Fibroblast of lung (primary cell): Measurements from ENCODE around the gene VARS2. TPM values are rescaled to one million over a fixed set of nuclear protein-coding genes. Genes with fewer than 3 reads are reported as not detected.
A peak's percentile ranks its signal among the peaks of the same experiment; 100 is the strongest.

Source experiments
- DNase-seq, 2 donors: peaks; one replicate each; pipeline versions ENCODE4 v3.0.0 to v3.0.0-alpha.2; 2010; ENCODE audit warnings: low read depth in 2 of 2
- H2AFZ ChIP-seq: 2 replicates; pipeline ENCODE4 v1.5.1; 2012; ENCODE audit warnings: low read length, control low read depth, inconsistent platforms
- H3K27ac ChIP-seq: 2 replicates; pipeline ENCODE4 v1.5.1; 2011; ENCODE audit warnings: low read length, control low read depth; ENCODE audit not compliant: insufficient read depth
- H3K27me3 ChIP-seq: 2 replicates; pipeline ENCODE4 v1.5.1; 2011; ENCODE audit warnings: mild to moderate bottlenecking, low read length; ENCODE audit not compliant: control insufficient read depth, insufficient read depth
- H3K36me3 ChIP-seq: 2 replicates; pipeline ENCODE4 v1.5.1; 2011; ENCODE audit warnings: low read length; ENCODE audit not compliant: control insufficient read depth, insufficient read depth
- H3K4me1 ChIP-seq: 2 replicates; pipeline ENCODE4 v1.5.1; 2011; ENCODE audit warnings: low read length; ENCODE audit not compliant: control insufficient read depth, insufficient read depth; ENCODE audit errors: extremely low read depth
- H3K4me2 ChIP-seq: 2 replicates; pipeline ENCODE4 v1.5.1; 2011; ENCODE audit warnings: low read length, control low read depth; ENCODE audit not compliant: insufficient read depth; ENCODE audit errors: extremely low read depth
- H3K4me3 ChIP-seq, 4 experiments: fragments of 200-600 bp in 1 of 4; sonication (generic) in 1 of 4; replicated peaks in 1 of 4; 2 replicates each; pipeline ENCODE4 v1.5.1; 2011 to 2016; ENCODE audit warnings: low read length in 4 of 4, low read depth in 3 of 4, mild to moderate bottlenecking in 3 of 4, control low read depth in 2 of 4, inconsistent platforms in 1 of 4, mixed read lengths in 1 of 4; ENCODE audit not compliant: insufficient read depth in 1 of 4; ENCODE audit errors: control extremely low read depth in 1 of 4
- H3K79me2 ChIP-seq: 2 replicates; pipeline ENCODE4 v1.5.1; 2012; ENCODE audit warnings: mild to moderate bottlenecking, low read length, inconsistent platforms; ENCODE audit not compliant: control insufficient read depth, insufficient read depth
- H3K9ac ChIP-seq: 2 replicates; pipeline ENCODE4 v1.5.1; 2011; ENCODE audit warnings: mild to moderate bottlenecking, low read length, control low read depth; ENCODE audit not compliant: insufficient read depth
- H3K9me3 ChIP-seq: 2 replicates; pipeline ENCODE4 v1.5.1; 2012; ENCODE audit warnings: low read depth, low read length; ENCODE audit not compliant: control insufficient read depth, insufficient read depth
- H4K20me1 ChIP-seq: 2 replicates; pipeline ENCODE4 v1.5.1; 2011; ENCODE audit warnings: low read length; ENCODE audit not compliant: control insufficient read depth, insufficient read depth; ENCODE audit errors: extremely low read depth
- EZH2 ChIP-seq: IDR thresholded peaks from 2 replicates; pipeline ENCODE4 v1.5.1; 2012; ENCODE audit warnings: low read length, control low read depth, mild to moderate bottlenecking; ENCODE audit errors: missing control alignments
- polyA plus RNA-seq, 2 donors: library from polyadenylated mRNA; depleted of rRNA in 1 of 2; stranded (reverse) in 1 of 2; unstranded in 1 of 2; fragments of >200 nt; gene quantifications; 2 replicates each; pipeline ENCODE4 v1.2.1, GENCODE V29; 2011 to 2012; ENCODE audit warnings: missing spikeins in 1 of 2
- total RNA-seq: library from RNA; depleted of rRNA; stranded (reverse); fragments of >200 nt; gene quantifications from 2 replicates; pipeline ENCODE4 v1.2.1, GENCODE V29; 2014
- TF ChIP-seq, protein P1 (sequence below), 2 donors: IDR thresholded peaks in 1 of 2; conservative IDR thresholded peaks in 1 of 2; 1 replicate in 1 of 2; 2 replicates in 1 of 2; pipeline ENCODE4 v1.5.1; 2011 to 2012; ENCODE audit warnings: low read length in 2 of 2, control low read depth in 1 of 2, inconsistent platforms in 1 of 2, low read depth in 1 of 2, mild to moderate bottlenecking in 1 of 2

VARS2 gene
- total and polyA plus RNA-seq, 2 donors (not counting 1 experiment from before 2014, with no cell fraction given) = 6.8 to 20.5 TPM

DNA sequence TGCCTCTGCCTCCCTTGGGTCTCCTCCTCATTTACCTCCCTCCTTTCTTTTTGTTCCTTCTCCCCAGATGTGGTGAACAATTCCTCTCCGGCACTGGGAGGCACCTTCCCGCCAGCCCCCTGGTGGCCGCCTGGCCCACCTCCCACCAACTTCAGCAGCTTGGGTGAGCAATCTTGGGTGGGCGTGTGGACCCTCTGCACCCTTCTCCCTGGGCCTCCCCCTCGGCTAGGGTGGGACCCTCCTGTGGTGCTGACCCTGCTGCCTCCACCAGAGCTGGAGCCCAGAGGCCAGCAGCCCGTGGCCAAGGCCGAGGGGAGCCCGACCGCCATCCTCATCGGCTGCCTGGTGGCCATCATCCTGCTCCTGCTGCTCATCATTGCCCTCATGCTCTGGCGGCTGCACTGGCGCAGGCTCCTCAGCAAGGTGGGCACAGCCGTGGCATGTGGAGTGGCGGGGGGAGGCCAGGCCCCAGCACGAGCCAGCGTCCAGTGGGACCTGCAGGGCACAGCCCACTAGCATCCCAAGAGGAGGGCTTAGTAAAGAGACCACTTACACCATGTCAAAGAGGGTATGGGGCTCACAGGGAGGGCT, 20.9 kb upstream of the VARS2 start:
- H3K27ac ChIP-seq = no peak overlapping the region
- H2AFZ ChIP-seq = no peak overlapping the region
- peaks cover 6% of the 10 kb centered on the region for H3K36me3 ChIP-seq
- H3K9ac ChIP-seq = no peak overlapping the region
- no peaks in the 10 kb centered on the region for H3K27me3 ChIP-seq
- no peaks in the 10 kb centered on the region for H3K79me2 ChIP-seq
- no peak for TF ChIP-seq EZH2
- TF ChIP-seq, protein P1, sequence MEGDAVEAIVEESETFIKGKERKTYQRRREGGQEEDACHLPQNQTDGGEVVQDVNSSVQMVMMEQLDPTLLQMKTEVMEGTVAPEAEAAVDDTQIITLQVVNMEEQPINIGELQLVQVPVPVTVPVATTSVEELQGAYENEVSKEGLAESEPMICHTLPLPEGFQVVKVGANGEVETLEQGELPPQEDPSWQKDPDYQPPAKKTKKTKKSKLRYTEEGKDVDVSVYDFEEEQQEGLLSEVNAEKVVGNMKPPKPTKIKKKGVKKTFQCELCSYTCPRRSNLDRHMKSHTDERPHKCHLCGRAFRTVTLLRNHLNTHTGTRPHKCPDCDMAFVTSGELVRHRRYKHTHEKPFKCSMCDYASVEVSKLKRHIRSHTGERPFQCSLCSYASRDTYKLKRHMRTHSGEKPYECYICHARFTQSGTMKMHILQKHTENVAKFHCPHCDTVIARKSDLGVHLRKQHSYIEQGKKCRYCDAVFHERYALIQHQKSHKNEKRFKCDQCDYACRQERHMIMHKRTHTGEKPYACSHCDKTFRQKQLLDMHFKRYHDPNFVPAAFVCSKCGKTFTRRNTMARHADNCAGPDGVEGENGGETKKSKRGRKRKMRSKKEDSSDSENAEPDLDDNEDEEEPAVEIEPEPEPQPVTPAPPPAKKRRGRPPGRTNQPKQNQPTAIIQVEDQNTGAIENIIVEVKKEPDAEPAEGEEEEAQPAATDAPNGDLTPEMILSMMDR (conservative IDR thresholded peaks at IDR 0.05 in 1 of 2, IDR thresholded peaks at IDR 0.05 in 1 of 2; ENCODE audit: low read depth in 1 of 2, low read length in 2 of 2) = peak in 1 of 2 donors; percentile 17
- H3K4me3 ChIP-seq = no peak overlapping the region
- H3K4me2 ChIP-seq = no peak overlapping the region
- no peaks in the 10 kb centered on the region for H3K9me3 ChIP-seq
- H4K20me1 ChIP-seq = no peaks in the 10 kb centered on the region
- no peaks in the 10 kb centered on the region for H3K4me1 ChIP-seq
- DNase-seq = no peak

DNA sequence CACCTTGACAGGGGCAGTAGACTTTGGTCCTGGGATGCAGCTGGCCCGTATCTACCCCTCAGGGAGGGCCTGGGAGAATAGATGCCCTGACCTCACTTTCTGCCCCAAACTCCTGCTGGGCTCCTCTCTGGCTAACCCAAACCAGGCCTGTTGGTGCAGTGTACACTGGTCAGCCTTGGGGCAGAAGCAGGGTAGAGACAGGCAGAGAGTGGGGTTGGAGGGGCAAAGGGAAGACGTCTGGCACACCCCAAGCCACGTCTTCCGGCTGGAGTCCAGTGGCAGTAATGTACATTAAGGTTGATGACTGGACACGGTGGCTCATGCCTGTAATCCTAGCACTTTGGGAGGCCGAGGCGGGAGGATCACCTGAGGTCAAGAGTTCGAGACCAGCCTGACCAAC, 20.4 kb upstream of the VARS2 start:
- Histone ChIP-seq H2AFZ (no peak overlapping the region), H3K36me3 (peaks cover 6% of the 10 kb centered on the region), H3K27me3 (no peaks in the 10 kb centered on the region), H3K9me3 (no peaks in the 10 kb centered on the region), H3K4me3 (no peak overlapping the region), H3K4me2 (no peak overlapping the region), H3K9ac (no peak overlapping the region), H3K4me1 (no peaks in the 10 kb centered on the region), H4K20me1 (no peaks in the 10 kb centered on the region), H3K79me2 (no peaks in the 10 kb centered on the region), H3K27ac (no peak overlapping the region)
- TF ChIP-seq, protein P1 (conservative IDR thresholded peaks at IDR 0.05 in 1 of 2, IDR thresholded peaks at IDR 0.05 in 1 of 2; ENCODE audit: low read depth in 1 of 2, low read length in 2 of 2) = no peak
- TF ChIP-seq EZH2 = no peak
- DNase-seq = no peak

- Histone ChIP-seq H3K4me2 (no peak overlapping the region), H3K27me3 (no peaks in the 10 kb centered on the region), H3K36me3 (peaks cover 7% of the 10 kb centered on the region), H3K4me1 (no peaks in the 10 kb centered on the region), H2AFZ (no peak overlapping the region), H3K9me3 (no peaks in the 10 kb centered on the region), H4K20me1 (no peaks in the 10 kb centered on the region), H3K27ac (no peak overlapping the region), H3K79me2 (no peaks in the 10 kb centered on the region), H3K9ac (no peak overlapping the region), H3K4me3 (no peak overlapping the region)
- no peak for TF ChIP-seq EZH2
- TF ChIP-seq, protein P1 (conservative IDR thresholded peaks at IDR 0.05 in 1 of 2, IDR thresholded peaks at IDR 0.05 in 1 of 2; ENCODE audit: low read depth in 1 of 2, low read length in 2 of 2) = no peak
- no peak for DNase-seq
Observed at GRCh38 chr6:30894381-30894780, 19.7 kb upstream of the VARS2 start.
